GM21423 (cell line): ENCODE measurements around the gene INPP5A.

Experiments
- ATAC-seq: cut with Tn5 transposase; IDR thresholded peaks from one replicate; pipeline ENCODE4 v1.9.1; 2021; ENCODE audit warnings: mild to moderate bottlenecking, moderate library complexity; ENCODE audit not compliant: unreplicated experiment

Gene INPP5A

GRCh38 chr10:132517951-132518521 lies 19.6 kb upstream of the INPP5A start:
- no peak for ATAC-seq

GRCh38 chr10:132518572-132519381 lies 18.8 kb upstream of the INPP5A start:
- ATAC-seq: no peak

DNA sequence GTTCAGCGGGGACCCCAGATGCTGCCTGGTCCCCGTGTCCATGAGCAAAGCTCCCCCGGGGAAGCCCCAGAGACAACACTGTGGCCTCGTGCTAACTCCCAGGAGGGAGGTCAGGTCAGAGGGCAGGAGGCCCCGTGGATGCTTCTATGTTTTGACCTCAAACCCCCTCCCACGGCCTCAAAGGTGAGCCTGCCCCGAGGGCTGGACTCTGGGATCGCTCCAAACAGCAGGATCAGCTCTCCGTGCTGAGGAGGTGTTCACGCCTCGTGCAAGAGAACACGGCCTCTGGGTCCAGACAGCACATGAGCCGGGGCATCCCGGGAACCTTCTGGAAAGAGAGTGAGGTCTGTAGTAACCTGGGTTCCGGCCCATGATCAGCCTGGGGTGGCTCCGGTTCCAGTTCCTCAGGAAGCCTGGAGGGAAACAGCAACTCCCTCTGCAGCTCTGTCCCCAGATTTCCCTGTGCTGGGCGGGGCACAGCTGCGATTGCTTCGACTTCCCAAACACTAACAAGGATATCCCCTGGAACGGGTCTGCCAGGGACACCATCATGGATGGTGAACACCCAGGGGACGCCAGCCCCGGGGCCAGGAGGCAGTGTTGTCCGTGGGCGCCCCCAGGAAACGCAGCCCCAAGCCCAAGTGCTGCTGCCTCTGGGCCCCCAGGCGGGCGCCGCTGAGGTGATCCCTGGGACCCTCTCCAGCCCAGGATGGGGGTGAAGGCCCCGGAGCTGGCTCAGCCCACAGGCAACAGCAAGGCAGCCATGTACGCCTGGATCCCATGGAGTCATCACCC lies 18.0 kb upstream of the INPP5A start:
- no peak for ATAC-seq

DNA sequence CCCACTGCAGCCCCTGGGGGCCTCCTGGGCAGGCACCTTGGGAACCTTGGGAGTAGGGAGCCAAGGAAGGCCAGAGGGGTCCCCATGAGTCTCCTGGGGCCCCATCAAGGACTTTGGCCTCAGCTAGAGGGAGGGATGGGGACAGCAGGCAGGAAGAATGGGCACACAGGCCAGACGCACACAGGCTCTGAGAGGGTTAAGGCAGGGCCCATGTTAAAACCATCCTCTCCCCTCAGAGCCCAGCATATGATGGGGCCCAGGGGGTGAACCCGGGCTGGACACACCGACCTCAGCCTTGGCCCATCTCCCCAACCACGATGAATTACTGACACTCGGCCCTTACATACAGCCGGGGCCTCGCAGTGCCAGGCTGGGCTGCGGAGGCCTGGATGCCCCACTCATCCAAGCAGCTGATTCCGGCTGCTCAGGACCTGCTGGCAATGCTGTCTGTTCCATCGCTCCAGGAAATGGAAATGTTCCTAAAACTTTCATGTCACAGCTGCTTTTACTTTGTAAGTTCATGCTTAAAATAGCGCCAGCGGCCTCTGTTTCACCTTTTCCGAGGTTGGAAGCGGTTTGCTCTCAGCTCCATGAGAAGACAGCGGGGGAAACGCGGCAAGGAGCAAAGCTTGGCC lies 17.3 kb upstream of the INPP5A start:
- no peak for ATAC-seq

DNA sequence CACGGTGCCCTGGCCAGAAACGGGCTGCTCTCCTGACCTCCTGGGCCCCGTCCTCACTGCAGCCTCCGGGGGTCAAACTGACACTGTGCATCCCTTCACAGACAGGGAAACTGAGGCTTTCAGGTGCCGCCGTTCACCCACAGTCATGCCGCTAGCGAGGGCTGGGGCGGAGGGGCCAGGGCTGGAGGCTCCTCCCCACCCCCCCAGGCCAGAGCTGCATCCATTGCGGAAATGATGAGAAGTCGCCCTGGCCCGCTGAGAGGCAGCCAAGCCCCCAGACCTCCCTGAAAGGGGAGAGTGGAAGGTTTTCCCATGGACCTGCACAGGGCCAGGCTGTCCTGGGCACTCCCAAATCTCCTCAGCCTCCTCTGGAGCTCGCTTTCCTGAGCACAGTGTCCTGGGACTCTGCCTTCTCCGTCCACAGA lies 16.5 kb upstream of the INPP5A start:
- no peak for ATAC-seq

DNA sequence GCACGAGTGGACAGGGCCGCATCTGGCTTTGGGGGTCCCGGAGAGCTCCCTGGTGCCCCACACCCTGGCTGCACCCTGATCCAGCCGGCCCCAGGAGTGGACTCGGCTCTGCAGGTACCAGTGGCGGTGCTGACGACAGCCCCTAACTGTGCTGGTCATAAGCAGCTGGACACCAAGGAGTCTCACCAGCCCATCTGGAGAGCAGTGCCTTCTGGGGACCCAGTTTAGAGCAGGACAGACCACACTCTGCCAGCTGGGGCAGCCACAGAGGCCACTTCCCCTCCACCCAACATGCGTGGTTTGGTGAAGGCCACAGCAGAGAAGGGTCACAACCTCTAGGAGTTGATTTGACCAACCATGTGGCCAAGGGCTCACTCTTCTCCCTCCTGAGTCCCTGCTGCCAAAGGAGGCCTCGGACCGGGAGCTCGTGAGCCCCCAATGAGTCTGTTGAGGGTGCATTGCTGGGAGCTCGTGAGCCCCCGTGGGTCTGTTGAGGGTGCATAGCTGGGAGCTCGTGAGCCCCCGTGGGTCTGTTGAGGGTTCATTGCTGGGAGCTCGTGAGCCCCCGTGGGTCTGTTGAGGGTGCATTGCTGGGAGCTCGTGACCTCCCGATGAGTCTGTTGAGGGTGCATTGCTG lies 16.0 kb upstream of the INPP5A start:
- no peak for ATAC-seq

GRCh38 chr10:132522521-132523411 lies 14.8 kb upstream of the INPP5A start:
- no peak for ATAC-seq

- ATAC-seq: no peak
These were observed 13.8 kb upstream of the INPP5A start for GRCh38 chr10:132523561-132524442.

- ATAC-seq: no peak
These were observed 12.9 kb upstream of the INPP5A start for GRCh38 chr10:132524443-132525285.

DNA sequence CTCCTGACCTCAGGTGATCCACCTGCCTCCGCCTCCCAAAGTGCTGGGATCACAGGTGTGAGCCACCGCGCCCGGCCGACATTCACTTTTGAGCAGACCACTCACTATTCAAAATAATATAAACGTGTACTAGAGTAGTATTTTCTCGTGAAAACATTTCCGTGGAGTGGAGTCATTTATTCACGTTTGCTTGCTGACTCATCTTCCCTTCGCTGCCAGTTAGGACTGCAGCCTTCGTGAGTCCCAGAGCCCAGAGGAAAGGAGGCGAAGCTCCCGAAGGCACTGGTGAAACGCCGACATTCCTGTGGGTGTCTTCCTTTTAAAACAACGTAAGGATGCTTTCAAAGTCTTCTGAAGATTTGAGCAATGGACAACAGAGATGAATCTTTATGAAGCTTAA lies 10.9 kb upstream of the INPP5A start:
- no peak for ATAC-seq

GRCh38 chr10:132527339-132528063 lies 10.1 kb upstream of the INPP5A start:
- no peak for ATAC-seq

GRCh38 chr10:132528064-132528691 lies 9.4 kb upstream of the INPP5A start:
- no peak for ATAC-seq

DNA sequence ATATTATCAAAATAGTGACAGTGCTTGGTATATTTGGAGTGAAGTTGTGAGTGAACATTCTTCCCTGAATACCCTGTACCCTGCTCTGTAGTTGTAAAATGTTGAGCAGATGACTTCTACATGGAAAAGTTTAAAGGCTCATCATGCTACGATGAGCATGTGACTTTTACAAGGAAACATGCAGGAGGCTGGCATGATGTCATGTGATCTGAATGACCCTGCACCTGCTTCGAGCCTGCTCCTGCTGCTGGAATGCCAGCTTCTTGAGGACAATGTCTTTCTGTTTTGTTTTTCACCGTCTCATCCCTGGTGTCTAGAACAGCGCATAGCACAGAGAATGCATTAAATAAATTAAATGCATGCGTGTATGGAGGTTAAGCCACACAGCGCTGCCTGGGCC lies 5.4 kb upstream of the INPP5A start:
- no peak for ATAC-seq

GRCh38 chr10:132532749-132533560 lies 4.6 kb upstream of the INPP5A start:
- ATAC-seq: no peak

- ATAC-seq: no peak
These were observed 3.9 kb upstream of the INPP5A start for GRCh38 chr10:132533571-132534260.
